ENCODE data around the gene LRCH1. TPM values are rescaled to one million over a fixed set of nuclear protein-coding genes. Genes with fewer than 3 reads are reported as not detected.

LRCH1 gene
- total RNA-seq, 1 experiment from 2014 or later, result 11.8 TPM

- TF ChIP-seq E2F4 (CRISPR knock-in tag; IDR thresholded peaks at IDR 0.05; ENCODE audit: borderline replicate concordance, low read depth) (no peak), ESRRA (CRISPR knock-in tag; IDR thresholded peaks at IDR 0.05; ENCODE audit: borderline replicate concordance) (no peak), GTF2I (CRISPR knock-in tag; conservative IDR thresholded peaks at IDR 0.05) (no peak), RORB (CRISPR knock-in tag; IDR thresholded peaks at IDR 0.05) (no peak), ATF1 (CRISPR knock-in tag; IDR thresholded peaks at IDR 0.05) (no peak), ZNF317 (CRISPR knock-in tag; IDR thresholded peaks at IDR 0.05; ENCODE audit: borderline replicate concordance, low read depth) (no peak)
- TF ChIP-seq, protein P1, sequence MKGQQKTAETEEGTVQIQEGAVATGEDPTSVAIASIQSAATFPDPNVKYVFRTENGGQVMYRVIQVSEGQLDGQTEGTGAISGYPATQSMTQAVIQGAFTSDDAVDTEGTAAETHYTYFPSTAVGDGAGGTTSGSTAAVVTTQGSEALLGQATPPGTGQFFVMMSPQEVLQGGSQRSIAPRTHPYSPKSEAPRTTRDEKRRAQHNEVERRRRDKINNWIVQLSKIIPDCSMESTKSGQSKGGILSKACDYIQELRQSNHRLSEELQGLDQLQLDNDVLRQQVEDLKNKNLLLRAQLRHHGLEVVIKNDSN (CRISPR knock-in tag; IDR thresholded peaks at IDR 0.05), result no peak
- TF ChIP-seq, protein P2, sequence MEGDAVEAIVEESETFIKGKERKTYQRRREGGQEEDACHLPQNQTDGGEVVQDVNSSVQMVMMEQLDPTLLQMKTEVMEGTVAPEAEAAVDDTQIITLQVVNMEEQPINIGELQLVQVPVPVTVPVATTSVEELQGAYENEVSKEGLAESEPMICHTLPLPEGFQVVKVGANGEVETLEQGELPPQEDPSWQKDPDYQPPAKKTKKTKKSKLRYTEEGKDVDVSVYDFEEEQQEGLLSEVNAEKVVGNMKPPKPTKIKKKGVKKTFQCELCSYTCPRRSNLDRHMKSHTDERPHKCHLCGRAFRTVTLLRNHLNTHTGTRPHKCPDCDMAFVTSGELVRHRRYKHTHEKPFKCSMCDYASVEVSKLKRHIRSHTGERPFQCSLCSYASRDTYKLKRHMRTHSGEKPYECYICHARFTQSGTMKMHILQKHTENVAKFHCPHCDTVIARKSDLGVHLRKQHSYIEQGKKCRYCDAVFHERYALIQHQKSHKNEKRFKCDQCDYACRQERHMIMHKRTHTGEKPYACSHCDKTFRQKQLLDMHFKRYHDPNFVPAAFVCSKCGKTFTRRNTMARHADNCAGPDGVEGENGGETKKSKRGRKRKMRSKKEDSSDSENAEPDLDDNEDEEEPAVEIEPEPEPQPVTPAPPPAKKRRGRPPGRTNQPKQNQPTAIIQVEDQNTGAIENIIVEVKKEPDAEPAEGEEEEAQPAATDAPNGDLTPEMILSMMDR (IDR thresholded peaks at IDR 0.05), result no peak
- TF ChIP-seq, protein P3, sequence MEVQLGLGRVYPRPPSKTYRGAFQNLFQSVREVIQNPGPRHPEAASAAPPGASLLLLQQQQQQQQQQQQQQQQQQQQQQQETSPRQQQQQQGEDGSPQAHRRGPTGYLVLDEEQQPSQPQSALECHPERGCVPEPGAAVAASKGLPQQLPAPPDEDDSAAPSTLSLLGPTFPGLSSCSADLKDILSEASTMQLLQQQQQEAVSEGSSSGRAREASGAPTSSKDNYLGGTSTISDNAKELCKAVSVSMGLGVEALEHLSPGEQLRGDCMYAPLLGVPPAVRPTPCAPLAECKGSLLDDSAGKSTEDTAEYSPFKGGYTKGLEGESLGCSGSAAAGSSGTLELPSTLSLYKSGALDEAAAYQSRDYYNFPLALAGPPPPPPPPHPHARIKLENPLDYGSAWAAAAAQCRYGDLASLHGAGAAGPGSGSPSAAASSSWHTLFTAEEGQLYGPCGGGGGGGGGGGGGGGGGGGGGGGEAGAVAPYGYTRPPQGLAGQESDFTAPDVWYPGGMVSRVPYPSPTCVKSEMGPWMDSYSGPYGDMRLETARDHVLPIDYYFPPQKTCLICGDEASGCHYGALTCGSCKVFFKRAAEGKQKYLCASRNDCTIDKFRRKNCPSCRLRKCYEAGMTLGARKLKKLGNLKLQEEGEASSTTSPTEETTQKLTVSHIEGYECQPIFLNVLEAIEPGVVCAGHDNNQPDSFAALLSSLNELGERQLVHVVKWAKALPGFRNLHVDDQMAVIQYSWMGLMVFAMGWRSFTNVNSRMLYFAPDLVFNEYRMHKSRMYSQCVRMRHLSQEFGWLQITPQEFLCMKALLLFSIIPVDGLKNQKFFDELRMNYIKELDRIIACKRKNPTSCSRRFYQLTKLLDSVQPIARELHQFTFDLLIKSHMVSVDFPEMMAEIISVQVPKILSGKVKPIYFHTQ (CRISPR knock-in tag; IDR thresholded peaks at IDR 0.05), result no peak
These were observed 41.6 kb downstream of the LRCH1 start (continued) for GRCh38 chr13:46594374-46595078.

DNA sequence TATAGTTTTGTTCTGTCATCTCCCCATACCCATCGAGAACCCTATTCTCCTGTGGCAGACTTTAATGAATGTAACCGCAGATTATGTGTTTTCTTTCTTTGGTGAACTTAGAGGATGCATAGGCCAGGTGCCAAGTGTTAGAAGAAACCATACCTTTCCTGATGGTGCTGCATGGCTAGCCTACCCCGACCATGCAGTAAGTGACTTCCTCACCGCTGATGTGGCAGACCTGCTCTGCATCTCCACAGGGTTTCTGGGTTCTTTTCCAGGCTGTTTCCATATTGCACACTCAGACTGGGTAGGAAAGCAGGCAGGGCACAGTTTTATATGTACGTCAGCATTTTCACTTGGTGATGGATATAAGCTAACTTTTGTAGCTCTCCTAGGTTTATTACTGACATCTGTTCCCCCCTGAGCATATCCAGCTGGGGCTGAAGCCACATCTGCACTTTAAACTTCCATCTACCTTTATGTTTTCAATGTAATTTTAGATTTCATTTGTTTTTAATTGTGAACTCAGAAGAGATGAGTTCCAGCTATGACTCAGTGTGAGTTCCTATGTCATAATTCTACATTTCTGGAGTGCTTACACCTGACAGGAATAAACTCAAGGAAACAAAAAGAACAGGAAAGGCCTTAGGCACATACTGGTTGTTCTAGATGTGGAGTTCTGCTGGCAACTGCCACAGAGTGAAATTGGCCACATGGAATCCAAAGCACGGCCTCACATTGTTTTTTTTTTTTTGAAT, 42.3 kb downstream of the LRCH1 start:
- ChIA-PET POLR2A (interaction anchor here (0.6 kb wide), 1 partner anchor 10 kb away, joined by 3 read pairs; no protein-coding TSS in a partner anchor), CTCF (interaction anchor here (1.0 kb wide), 1 partner anchor 44 kb away, joined by 4 read pairs; no protein-coding TSS in a partner anchor)
- Mint-ChIP-seq H3K9me3 (peaks cover 6% of the 10 kb centered on the region), H3K36me3 (peaks cover 6% of the 10 kb centered on the region), H3K4me1 (peaks cover 33% of the 10 kb centered on the region), H3K4me3 (no peak overlapping the region), H3K27ac (no peak overlapping the region), H3K27me3 (ENCODE audit: low read depth) (no peaks in the 10 kb centered on the region)
- TF ChIP-seq, protein P4, sequence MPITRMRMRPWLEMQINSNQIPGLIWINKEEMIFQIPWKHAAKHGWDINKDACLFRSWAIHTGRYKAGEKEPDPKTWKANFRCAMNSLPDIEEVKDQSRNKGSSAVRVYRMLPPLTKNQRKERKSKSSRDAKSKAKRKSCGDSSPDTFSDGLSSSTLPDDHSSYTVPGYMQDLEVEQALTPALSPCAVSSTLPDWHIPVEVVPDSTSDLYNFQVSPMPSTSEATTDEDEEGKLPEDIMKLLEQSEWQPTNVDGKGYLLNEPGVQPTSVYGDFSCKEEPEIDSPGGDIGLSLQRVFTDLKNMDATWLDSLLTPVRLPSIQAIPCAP (CRISPR knock-in tag; IDR thresholded peaks at IDR 0.05), result no peak
- DNase-seq (ENCODE audit: low spot score) (no peak), ATAC-seq (peak; percentile 60)

DNA sequence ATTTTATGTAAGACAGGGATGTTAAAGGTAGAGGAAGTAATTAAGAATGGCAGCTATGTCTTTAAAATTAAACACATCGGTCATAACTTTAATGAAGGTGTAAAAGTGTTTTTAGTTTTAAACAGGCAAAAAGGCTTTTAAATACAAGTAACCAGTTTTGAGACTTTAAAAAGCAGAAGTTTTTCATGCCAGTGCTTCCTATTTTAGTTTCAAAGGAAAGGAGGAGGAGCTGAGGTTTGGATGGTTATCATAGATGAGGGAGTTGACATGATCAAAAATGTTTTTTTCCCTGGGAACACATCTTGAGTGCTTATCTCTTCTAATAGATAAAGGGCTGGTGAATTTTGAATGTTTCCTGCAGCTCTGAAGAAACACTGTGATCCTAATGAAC, 42.9 kb downstream of the LRCH1 start:
- Mint-ChIP-seq H3K4me3 (no peak overlapping the region), H3K36me3 (peaks cover 6% of the 10 kb centered on the region), H3K9me3 (peaks cover 6% of the 10 kb centered on the region), H3K4me1 (peaks cover 38% of the 10 kb centered on the region), H3K27me3 (ENCODE audit: low read depth) (no peaks in the 10 kb centered on the region), H3K27ac (no peak overlapping the region)
- DNase-seq (ENCODE audit: low spot score) (no peak), ATAC-seq (no peak)
- CTCF ChIA-PET, result interaction anchor here (1.0 kb wide), 1 partner anchor 44 kb away, joined by 4 read pairs; no protein-coding TSS in a partner anchor
- POLR2A ChIA-PET, result interaction anchor here (0.6 kb wide), 1 partner anchor 10 kb away, joined by 3 read pairs; no protein-coding TSS in a partner anchor
- TF ChIP-seq ZNF281 (CRISPR knock-in tag; IDR thresholded peaks at IDR 0.05) (no peak), MXD4 (CRISPR knock-in tag; IDR thresholded peaks at IDR 0.05; ENCODE audit: borderline replicate concordance) (no peak), HMGA2 (CRISPR knock-in tag; IDR thresholded peaks at IDR 0.05) (no peak)
